Keratinocyte (primary cell): ENCODE measurements around the gene ZEB2. TPM values are rescaled to one million over a fixed set of nuclear protein-coding genes. Genes with fewer than 3 reads are reported as not detected.

ENCODE experiments used
- DNase-seq: peaks from one replicate; pipeline ENCODE4 v3.0.0-alpha.2; 2011; ENCODE audit warnings: low read depth, missing footprints, low spot score
- FAIRE-seq: peaks from 2 replicates; lab custom pipeline; 2011; peaks lifted over from hg19 to GRCh38; lab: Jason Lieb, UNC
- H2AFZ ChIP-seq: 2 replicates; pipeline ENCODE4 v1.6.0; 2012; ENCODE audit warnings: low read length, control low read depth, inconsistent platforms; ENCODE audit not compliant: control insufficient read depth
- H3K27ac ChIP-seq: 2 replicates; pipeline ENCODE4 v1.5.1; 2011; ENCODE audit warnings: low read length; ENCODE audit not compliant: control insufficient read depth, insufficient read depth
- H3K27me3 ChIP-seq: 3 replicates; pipeline ENCODE4 v1.6.0; 2011; ENCODE audit warnings: low read length; ENCODE audit not compliant: control insufficient read depth, insufficient read depth; ENCODE audit errors: extremely low read depth
- H3K36me3 ChIP-seq, 2 experiments: 2 replicates in 1 of 2; 3 replicates in 1 of 2; pipeline ENCODE4 v1.5.1; 2011; ENCODE audit warnings: low read length in 2 of 2, mild to moderate bottlenecking in 1 of 2; ENCODE audit not compliant: control insufficient read depth in 2 of 2, insufficient read depth in 2 of 2; ENCODE audit errors: extremely low read depth in 1 of 2
- H3K4me1 ChIP-seq: 3 replicates; pipeline ENCODE4 v1.5.1; 2011; ENCODE audit warnings: low read length; ENCODE audit not compliant: control insufficient read depth, insufficient read depth; ENCODE audit errors: extremely low read depth
- H3K4me2 ChIP-seq: 3 replicates; pipeline ENCODE4 v1.6.0; 2011; ENCODE audit warnings: low read depth, low read length; ENCODE audit not compliant: control insufficient read depth, insufficient read depth; ENCODE audit errors: extremely low read depth
- H3K4me3 ChIP-seq, 3 experiments: fragments of 200-600 bp in 1 of 3; sonication (generic) in 1 of 3; 2 replicates in 2 of 3; 3 replicates in 1 of 3; pipeline ENCODE4 v1.5.1; 2011 to 2016; ENCODE audit warnings: low read length in 3 of 3, mild to moderate bottlenecking in 3 of 3, control low read depth in 2 of 3, inconsistent platforms in 1 of 3, low read depth in 1 of 3, mixed read lengths in 1 of 3, mixed run types in 1 of 3, moderate library complexity in 1 of 3; ENCODE audit not compliant: control insufficient read depth in 2 of 3, insufficient read depth in 2 of 3; ENCODE audit errors: extremely low read depth in 1 of 3
- H3K79me2 ChIP-seq: 2 replicates; pipeline ENCODE4 v1.6.0; 2012; ENCODE audit warnings: low read length; ENCODE audit not compliant: control insufficient read depth, insufficient read depth
- H3K9ac ChIP-seq: 3 replicates; pipeline ENCODE4 v1.6.0; 2011; ENCODE audit warnings: low read length; ENCODE audit not compliant: control insufficient read depth, insufficient read depth; ENCODE audit errors: extremely low read depth
- H3K9me1 ChIP-seq: 3 replicates; pipeline ENCODE4 v1.6.0; 2011; ENCODE audit warnings: low read length; ENCODE audit not compliant: control insufficient read depth, insufficient read depth; ENCODE audit errors: extremely low read depth
- H3K9me3 ChIP-seq: 2 replicates; pipeline ENCODE4 v1.5.1; 2012; ENCODE audit warnings: low read depth, low read length; ENCODE audit not compliant: control insufficient read depth
- H4K20me1 ChIP-seq: 3 replicates; pipeline ENCODE4 v1.6.0; 2011; ENCODE audit warnings: low read length; ENCODE audit not compliant: control insufficient read depth, insufficient read depth; ENCODE audit errors: extremely low read depth
- EZH2 ChIP-seq: IDR thresholded peaks from one replicate; pipeline ENCODE4 v1.6.1; 2012; ENCODE audit warnings: inconsistent platforms, mild to moderate bottlenecking, low read length, moderate library complexity
- dilution Hi-C: fragments of 300-500 bp; cut with MboI; formaldehyde crosslinking; loops from one replicate; pipeline ENCODE4 v1.7.0; 2020; ENCODE audit warnings: low sequenced_read_pairs; ENCODE audit not compliant: extremely low pct_ligation_motif_present
- polyA plus RNA-seq, 5 experiments: library from polyadenylated mRNA; depleted of rRNA in 3 of 5; stranded (reverse) in 3 of 5; stranded (forward) in 1 of 5; unstranded in 1 of 5; fragments of >200 nt; gene quantifications; 1 replicate in 1 of 5; 2 replicates in 3 of 5; 3 replicates in 1 of 5; pipeline versions ENCODE4 v1.2.1 to v1.2.3, GENCODE V29; 2011 to 2012; ENCODE audit warnings: missing spikeins in 2 of 5, low read depth in 1 of 5, low replicate concordance in 1 of 5
- TF ChIP-seq, protein P1 (sequence below), 3 experiments: IDR thresholded peaks in 1 of 3; conservative IDR thresholded peaks in 1 of 3; optimal IDR thresholded peaks in 1 of 3; 2 replicates in 2 of 3; 3 replicates in 1 of 3; pipeline versions ENCODE3 to v1.5.1; 2011; ENCODE audit warnings: low read length in 3 of 3, mild to moderate bottlenecking in 3 of 3, moderate library complexity in 2 of 3, control low read depth in 1 of 3, inconsistent platforms in 1 of 3; ENCODE audit not compliant: insufficient read depth in 2 of 3; ENCODE audit errors: extremely low read depth in 1 of 3

Gene ZEB2
- polyA plus RNA-seq, 1 donor (not counting 4 experiments of a cell fraction or from before 2014, with no cell fraction given): 0.12 TPM

DNA sequence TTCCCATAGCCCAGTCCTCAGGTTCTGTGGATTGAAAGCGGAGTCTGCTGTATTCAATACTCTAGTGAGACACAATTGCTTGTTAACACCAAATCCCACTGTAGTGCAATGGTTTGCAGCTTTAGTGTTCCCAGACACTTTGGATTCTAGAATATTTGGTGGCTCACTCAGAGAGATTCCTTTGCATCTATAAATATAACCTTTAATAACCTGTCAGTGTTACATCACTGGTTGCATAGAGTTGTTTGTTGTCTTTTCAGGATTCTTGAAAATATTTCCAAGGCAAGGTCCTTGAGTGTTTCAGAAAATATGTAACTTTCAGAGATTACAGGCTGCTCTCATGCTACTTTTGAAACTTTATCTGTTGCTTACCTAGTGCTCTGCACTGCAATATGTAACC, 157.5 kb downstream of the ZEB2 start:
- no peak overlapping the region for H3K27ac ChIP-seq
- no peak for TF ChIP-seq EZH2
- TF ChIP-seq, protein P1, sequence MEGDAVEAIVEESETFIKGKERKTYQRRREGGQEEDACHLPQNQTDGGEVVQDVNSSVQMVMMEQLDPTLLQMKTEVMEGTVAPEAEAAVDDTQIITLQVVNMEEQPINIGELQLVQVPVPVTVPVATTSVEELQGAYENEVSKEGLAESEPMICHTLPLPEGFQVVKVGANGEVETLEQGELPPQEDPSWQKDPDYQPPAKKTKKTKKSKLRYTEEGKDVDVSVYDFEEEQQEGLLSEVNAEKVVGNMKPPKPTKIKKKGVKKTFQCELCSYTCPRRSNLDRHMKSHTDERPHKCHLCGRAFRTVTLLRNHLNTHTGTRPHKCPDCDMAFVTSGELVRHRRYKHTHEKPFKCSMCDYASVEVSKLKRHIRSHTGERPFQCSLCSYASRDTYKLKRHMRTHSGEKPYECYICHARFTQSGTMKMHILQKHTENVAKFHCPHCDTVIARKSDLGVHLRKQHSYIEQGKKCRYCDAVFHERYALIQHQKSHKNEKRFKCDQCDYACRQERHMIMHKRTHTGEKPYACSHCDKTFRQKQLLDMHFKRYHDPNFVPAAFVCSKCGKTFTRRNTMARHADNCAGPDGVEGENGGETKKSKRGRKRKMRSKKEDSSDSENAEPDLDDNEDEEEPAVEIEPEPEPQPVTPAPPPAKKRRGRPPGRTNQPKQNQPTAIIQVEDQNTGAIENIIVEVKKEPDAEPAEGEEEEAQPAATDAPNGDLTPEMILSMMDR (optimal IDR thresholded peaks at IDR 0.05 in 1 of 3, IDR thresholded peaks at IDR 0.05 in 1 of 3, conservative IDR thresholded peaks at IDR 0.05 in 1 of 3; ENCODE audit: extremely low read depth in 1 of 3, insufficient read depth in 2 of 3, low read length in 3 of 3): no peak
- H3K36me3 ChIP-seq: no peaks in the 10 kb centered on the region
- H3K79me2 ChIP-seq: no peaks in the 10 kb centered on the region
- peaks cover 22% of the 10 kb centered on the region for H3K4me1 ChIP-seq
- H3K9me1 ChIP-seq: no peaks in the 10 kb centered on the region
- H3K4me3 ChIP-seq: no peak overlapping the region
- no peak overlapping the region for H3K9ac ChIP-seq
- no peak overlapping the region for H2AFZ ChIP-seq
- no peak for DNase-seq
- no peaks in the 10 kb centered on the region for H4K20me1 ChIP-seq
- dilution Hi-C loops: no loop called here
- H3K9me3 ChIP-seq: no peaks in the 10 kb centered on the region
- FAIRE-seq: no peak
- H3K4me2 ChIP-seq: no peak overlapping the region
- no peaks in the 10 kb centered on the region for H3K27me3 ChIP-seq

DNA sequence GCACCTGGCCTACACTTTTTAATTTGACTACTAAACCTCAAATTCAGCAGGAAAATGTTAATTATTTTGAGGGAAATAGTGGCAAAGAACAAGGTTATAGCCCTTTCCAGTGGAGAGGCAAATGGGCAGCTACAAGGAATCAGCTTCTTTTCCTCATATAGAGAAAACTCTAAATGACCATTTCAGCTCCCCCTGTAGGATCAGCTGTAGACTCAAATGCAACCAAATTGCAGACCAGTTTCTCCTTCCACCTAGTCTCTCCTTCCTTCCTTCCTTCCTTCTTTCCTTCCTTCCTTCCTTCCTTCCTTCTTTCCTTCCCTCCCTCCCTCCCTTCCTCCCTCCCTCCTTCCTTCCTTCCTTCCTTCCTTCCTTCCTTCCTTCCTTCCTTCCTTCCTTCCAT, 158.2 kb downstream of the ZEB2 start:
- dilution Hi-C loops: no loop called here

More for the DNA sequence above, 158.2 kb downstream of the ZEB2 start:
- Histone ChIP-seq H4K20me1 (no peaks in the 10 kb centered on the region), H3K79me2 (no peaks in the 10 kb centered on the region), H3K9me1 (no peaks in the 10 kb centered on the region), H2AFZ (no peak overlapping the region), H3K4me3 (no peak overlapping the region), H3K9ac (no peak overlapping the region), H3K27ac (no peak overlapping the region), H3K4me2 (no peak overlapping the region), H3K27me3 (no peaks in the 10 kb centered on the region), H3K9me3 (no peaks in the 10 kb centered on the region), H3K36me3 (no peaks in the 10 kb centered on the region), H3K4me1 (peaks cover 22% of the 10 kb centered on the region)
- TF ChIP-seq, protein P1 (optimal IDR thresholded peaks at IDR 0.05 in 1 of 3, IDR thresholded peaks at IDR 0.05 in 1 of 3, conservative IDR thresholded peaks at IDR 0.05 in 1 of 3; ENCODE audit: extremely low read depth in 1 of 3, insufficient read depth in 2 of 3, low read length in 3 of 3): no peak
- FAIRE-seq: no peak
- DNase-seq: no peak
